NOMO-1 (cell line): ENCODE data around the gene PIKFYVE.
"Not testable (repeated sequence)": the region's sequence is repeated elsewhere in the genome, so short reads cannot be mapped to it uniquely, and the experiment has no call there.

Experiments
- DNase-seq, 2 experiments: peaks; one replicate each; lab custom pipeline; 2025; ENCODE audit not compliant: unreplicated experiment in 2 of 2; lab: John Stamatoyannopoulos, UW

PIKFYVE gene

GRCh38 chr2:208254871-208255556 is 11.0 kb upstream of the PIKFYVE start, which contains the start of gene IDH1:
TSS of gene IDH1 (minus strand) at chr2:208255071. CDS start at chr2:208251551, 3,520 bp downstream.
- peak; percentile 81 to 91 for DNase-seq

DNA sequence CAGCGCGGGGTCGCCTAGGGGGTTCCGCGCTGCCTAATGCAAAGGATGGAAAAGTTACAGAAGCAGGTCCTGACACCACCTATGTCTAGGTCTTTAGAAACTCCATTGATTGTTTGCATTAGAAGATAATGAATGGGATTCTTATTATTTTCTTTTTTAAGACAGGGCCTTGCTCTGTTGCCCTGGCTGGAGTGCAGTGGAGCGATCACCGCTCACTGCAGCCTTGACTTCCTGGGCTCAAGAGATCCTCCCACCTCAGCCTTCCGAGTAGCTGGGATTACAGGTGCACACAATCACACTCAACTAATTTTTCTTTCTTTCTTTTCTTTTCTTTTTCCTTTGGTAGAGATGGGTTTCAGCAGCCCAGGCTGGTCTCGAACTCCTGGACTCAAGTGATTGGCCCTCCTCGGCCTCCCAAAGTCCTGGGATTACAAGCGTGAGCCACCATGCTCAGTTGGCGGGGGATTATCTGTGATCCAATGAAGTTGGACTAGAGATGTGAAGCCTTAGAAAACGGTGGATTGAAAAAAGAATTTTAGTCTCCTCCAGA is 10.4 kb upstream of the PIKFYVE start:
- DNase-seq: no peak

DNA sequence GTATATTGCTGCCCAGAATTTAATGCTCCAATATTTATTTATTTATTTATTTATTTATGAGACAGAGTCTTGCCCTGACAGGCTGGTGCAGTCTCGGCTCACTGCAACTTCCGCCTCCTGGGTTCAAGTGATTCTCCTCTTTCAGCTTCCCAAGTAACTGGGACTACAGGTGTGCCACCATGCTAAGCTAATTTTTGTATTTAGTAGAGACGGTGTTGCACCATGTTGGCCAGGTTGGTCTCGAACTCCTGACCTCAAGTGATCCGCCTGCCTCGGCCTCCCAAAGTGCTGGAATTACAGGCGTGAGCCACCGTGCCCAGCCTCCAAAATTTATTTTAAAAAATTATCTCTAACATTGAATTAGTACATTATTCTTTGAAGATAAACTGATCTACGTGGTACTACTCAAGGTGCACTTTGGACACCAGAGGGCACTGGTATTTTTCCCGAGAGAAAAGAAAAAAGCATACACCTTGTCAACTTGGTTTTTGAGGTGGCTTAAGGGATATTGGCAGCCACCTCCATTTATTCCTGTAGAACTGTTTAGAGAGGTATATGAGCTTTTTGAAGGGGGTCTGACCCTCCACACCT is 9.8 kb upstream of the PIKFYVE start:
- no peak for DNase-seq

DNA sequence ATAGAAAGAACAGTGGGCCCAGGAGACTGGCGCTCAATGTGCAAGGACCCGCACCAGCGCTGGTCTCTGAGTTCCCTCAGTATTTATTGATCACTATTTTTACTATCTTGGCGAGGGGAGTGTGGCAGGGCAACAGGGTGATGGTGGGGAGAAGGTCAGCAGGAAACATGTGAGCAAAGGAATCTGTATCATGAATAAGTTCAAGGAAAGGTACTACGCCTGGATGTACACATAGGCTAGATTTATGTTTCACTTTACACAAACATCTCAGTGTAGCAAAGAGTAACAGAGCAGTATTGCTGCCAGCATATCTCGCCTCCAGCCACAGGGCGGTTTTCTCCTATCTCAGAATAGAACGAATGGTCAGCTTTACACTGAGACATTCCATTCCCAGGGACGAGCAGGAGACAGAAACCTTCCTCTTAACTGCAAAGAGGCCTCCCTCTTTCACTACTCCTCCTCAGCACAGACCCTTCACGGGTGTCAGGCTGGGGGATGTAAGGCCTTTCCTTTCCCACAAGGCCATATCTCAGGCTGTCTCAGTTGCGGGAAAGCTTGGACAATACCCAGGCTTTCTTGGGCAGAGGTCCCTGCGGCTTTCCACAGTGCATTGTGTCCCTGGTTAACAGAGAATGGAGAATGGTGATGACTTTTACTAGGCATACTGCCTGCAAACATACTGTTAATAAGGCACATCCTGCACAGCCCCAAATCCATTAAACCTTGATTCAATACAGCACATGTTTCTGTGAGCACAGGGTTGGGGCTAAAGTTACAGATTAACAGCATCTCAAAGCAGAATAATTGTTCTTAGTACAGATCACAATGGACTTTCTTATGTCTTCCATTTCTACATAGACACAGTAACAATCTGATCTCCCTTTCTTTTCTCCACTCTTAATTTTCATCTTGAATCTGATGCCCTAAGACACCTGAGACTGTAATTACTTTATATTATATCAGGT is 8.9 kb upstream of the PIKFYVE start:
- not testable (repeated sequence) for DNase-seq

DNA sequence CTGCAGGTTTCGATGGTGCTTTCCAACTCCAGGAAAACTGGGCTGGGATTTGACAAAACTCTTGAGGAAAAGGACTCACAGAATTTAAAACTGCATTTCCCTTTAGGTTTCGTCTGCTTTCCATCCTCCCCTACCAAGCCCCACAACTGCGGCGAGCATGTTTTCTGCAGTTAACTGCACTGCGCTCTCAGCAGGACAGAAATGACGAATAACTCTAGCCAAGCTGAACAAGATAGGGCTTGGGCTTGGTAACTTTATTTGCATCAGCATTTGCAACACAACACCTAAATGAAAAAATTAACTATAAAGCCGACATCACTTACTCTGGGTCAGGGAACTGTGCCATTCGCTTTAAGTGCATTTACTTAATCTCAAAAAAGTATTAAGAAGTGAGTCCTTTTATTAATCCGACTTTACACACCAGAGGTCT is 669 bp upstream of the PIKFYVE start:
- DNase-seq: peak in 1 of 2 experiments; percentile 53

- peak in 1 of 2 experiments; percentile 43 for DNase-seq
These were observed 468 bp downstream of the PIKFYVE start for GRCh38 chr2:208266553-208266893.

- no peak for DNase-seq
These were observed 881 bp downstream of the PIKFYVE start for GRCh38 chr2:208266936-208267335.

DNA sequence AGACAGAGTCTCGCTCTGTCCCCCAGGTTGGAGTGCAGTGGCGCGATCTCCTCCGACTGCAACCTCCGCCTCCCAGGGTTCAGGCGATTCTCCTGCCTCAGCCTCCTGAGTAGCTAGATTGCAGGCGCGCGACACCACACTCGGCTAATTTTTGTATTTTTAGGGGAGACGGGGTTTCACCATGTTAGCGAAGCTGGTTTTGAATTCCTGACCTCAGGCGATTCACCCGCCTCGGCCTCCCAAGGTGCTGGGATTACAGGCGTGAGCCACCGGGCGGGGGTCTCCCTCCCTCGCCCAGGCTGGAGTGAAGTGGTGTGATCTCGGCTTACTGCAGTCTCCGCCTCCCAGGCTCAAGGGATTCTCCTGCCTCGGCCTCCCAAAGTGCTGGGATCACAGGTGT is 1.5 kb downstream of the PIKFYVE start:
- DNase-seq: not testable (repeated sequence)

- peak in 1 of 2 experiments; percentile 11 for DNase-seq
These were observed 2.3 kb downstream of the PIKFYVE start for GRCh38 chr2:208268156-208268952.

- DNase-seq: peak in 1 of 2 experiments; percentile 4
These were observed 3.0 kb downstream of the PIKFYVE start for GRCh38 chr2:208269091-208269490.

DNA sequence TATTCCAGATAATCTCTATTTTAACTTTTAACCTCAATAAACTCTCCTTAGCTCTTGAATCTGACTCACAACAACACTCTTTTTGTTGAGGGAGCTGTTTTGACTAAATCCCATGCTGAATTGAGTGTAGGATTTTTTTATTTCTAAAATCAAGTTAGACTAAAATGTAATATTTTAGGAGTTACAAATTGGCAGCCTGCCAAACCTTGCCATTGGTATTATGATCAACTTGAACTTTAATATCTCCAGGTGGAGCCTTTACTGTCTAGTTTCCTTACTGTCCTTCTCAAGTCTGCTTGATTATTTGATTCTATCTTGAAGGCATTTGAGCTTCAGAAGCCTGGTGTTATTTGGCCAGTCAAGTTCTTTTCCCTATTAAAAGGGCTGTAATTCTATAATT is 8.7 kb downstream of the PIKFYVE start:
- no peak for DNase-seq

DNA sequence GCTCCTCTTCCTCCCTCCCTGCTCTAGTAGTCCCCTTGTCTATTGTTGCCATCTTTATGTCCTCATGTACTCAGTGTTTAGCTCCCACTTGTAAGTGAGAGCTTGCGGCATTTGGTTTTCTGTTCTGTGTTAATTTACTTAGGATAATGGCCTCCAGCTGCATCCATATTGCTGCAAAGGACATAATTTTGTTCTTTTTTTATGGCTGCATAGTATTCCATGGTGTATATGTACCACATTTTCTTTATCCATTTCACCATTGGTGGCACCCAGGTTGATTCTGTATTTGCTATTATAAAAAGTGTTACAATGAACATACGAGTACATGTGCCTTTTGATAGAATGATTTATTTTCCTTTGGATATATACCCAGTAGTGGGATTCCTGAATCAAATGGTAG is 12.5 kb downstream of the PIKFYVE start:
- DNase-seq: no peak

DNA sequence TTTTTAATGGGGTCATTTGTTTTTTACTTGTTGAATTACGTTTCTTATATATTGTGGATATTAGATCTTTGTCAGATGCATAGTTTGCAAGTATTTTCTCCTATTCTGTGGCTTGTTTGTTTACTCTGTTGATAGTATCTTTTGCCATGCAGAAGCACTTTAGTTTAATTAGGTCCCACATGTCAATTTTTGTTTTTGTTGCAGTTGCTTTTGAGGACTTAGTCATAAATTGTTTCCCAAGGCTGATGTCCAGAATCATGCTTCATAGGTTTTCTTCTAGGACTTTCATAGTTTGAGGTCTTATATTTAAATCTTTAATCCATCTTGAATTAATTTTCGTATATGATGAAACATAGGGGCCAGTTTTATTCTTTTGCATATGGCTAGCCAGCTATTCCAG is 13.2 kb downstream of the PIKFYVE start:
- DNase-seq: no peak

GRCh38 chr2:208280234-208280633 is 14.2 kb downstream of the PIKFYVE start:
- DNase-seq: no peak

GRCh38 chr2:208280933-208281332 is 14.9 kb downstream of the PIKFYVE start:
- peak in 1 of 2 experiments; percentile 4 for DNase-seq

- no peak for DNase-seq
These were observed 19.8 kb downstream of the PIKFYVE start for GRCh38 chr2:208285853-208286252.

- DNase-seq: no peak
These were observed 28.5 kb downstream of the PIKFYVE start for GRCh38 chr2:208294482-208295024.

- DNase-seq: no peak
These were observed 29.8 kb downstream of the PIKFYVE start for GRCh38 chr2:208295834-208296233.

DNA sequence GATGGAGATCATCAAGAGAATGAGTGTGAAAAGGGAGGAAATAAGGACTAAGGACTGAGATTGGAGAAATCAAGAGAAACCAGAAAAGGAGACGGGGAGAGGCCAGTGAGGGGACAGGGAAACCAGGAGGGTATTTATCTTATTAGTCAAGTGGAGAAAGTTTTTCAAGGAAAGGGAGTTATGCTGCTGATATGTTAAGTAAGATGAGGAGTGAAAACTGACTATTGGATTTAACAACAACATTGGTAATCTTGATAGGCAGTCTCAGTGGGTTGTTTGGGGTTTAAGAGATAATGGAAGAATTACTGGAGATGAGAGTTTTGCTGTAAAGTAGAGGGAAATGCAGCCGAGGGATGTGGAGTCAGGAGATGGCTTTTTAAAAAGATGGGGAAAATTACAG is 30.6 kb downstream of the PIKFYVE start:
- no peak for DNase-seq

GRCh38 chr2:208297961-208298360 is 31.9 kb downstream of the PIKFYVE start:
- peak in 1 of 2 experiments; percentile 16 for DNase-seq
